TTC549 (cell line): ENCODE results near the gene PMEPA1.

Experiments used
- FAIRE-seq: peaks from 2 replicates; lab custom pipeline; 2012; peaks lifted over from hg19 to GRCh38; lab: Jason Lieb, UNC

The PMEPA1 gene

DNA sequence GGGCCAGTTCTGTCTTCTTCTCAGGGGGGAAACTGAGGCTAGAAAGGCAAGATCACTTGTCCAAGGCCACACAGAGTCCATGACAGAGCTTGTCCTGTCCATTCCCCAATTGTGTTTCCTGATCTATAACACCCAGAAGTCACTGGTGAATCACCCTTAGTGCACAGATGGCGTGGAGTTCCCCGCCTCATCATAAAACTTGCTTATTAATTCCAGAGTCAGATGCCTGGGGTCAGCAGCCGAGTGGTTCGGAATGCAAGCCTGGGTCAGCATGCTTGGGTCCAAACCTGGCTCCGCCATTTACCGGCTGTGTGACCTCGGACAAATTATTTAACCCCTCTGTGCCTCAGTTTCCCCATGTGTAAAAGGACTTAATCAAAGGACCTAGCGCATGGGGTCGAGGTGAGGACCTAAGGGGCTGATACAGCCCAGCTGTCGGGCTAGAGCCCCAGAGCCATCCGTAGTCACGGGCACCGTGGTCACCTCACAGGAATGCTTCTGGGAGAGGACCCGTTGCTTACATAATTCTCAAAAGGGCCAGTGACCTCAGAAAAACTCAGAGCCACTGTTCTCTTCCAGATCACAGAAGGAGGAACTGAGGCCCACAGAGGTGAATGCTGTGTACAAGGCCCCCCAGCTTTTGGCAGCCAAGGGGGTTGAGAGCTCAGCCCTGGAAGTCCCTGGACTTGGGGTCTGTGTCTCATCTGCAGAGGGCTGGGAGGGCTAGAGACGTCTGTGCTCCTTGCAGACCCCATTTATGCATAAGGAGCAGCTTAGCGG lies 88.2 kb downstream of the PMEPA1 start:
- no peak for FAIRE-seq

DNA sequence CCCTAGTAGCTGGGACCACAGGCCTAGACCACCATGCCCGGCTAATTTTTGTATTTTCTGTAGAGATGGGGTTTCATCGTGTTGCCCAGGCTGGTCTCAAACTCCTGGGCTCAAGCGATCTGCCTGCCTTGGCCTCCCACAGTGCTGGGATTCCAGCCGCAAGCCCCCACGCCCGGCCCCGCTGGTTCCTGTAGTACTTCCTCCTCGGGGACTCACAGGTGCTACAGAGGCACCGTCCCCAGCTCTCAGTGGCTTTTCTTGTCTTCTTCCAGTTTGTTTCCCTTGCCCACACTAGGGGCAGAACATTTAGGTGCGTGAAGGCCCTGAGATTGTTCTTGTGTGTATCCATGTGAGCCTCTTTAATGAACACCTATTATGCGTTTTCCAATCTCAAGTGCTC lies 88.8 kb downstream of the PMEPA1 start:
- no peak for FAIRE-seq

DNA sequence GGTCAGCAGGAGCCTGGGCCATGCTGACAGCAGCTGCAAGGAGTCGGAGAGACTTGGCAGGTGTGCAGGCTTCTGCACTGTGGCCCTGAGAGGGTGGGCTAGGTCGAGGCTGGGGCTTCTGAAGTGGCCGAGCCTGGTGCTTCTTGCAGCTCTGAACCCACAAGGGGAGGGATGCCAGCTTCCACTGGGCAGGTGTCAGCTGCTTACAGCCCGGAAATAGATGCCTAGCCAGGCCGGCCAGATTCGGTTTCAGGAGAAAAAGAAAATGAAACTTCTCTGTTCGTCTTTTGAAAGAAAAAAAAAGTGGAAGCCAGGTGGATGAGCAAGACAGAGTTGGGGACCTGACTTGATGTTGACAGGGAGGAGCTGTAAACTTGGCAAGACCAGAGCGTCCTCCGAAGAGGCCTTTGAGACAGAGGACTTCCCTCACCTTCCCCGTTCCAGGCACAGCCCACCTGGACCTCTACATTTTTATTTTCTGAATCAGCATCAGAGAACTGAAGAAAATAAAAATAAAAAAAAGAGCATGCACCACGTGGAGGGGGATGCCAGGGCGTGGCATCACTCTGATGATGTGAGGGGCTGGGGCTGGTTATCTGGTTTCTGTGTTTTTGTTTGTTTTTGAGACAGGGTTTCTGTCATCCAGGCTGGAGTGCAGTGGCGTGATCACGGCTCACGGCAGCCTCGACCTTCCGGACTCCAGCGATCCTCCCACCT lies 89.4 kb downstream of the PMEPA1 start, which contains the start of gene ZBP1:
ZBP1 (minus strand) TSS at position 153 of the 717 bp plus-strand sequence; CDS start at position 22, 131 bp downstream.
- FAIRE-seq, result no peak

DNA sequence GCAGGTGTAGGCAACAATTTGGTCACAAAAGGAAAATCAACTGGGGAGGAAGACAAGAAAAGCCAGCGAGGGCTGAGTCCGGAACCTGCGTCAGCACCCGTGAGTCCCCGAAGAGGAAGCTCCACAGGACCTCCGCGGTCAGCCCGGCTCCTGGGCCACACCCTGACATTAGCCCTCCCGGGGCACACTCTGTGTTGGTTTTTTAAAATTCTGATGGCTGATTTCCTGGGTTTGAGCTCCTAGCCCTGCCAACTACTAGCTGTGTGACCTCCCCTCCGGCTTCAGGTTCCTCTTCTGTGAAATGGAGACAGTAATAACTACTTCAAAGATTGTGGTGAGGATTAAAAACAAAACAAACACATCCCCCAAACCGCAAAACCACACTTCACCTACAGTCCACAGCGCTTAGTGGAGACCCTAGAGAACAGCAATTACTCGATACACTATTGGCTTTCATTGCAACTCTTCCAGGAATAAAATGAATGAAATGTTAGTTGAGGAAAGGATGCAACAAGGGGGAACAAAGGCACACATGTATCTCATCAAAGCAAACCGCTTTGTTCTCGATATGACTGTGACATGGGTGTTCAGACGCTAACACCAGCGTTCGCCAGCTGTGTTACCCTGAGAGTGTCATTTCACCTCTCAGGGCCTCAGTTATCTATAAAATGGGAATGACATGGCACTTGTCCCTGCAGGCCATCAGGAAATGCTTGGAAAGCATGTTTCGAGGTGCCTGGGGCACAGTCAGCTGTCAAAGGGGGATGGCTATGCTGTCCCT lies 90.6 kb downstream of the PMEPA1 start:
- no peak for FAIRE-seq

DNA sequence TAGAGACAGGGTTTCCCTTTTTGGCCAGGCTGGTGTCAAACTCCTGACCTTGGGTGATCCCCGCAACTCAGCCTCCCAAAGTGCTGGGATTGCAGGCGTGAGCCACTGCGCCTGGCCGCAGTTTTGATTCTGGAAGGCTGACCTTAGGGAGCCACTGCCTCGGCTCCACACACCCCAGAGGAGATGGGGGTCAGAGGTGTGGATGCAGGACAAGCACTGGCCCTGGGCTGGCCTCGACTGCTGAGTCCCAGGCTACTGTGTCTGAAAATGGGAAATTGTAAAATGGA lies 91.1 kb downstream of the PMEPA1 start:
- no peak for FAIRE-seq

GRCh38 chr20:57618091-57618763 lies 91.6 kb downstream of the PMEPA1 start:
- FAIRE-seq, result no peak

- no peak for FAIRE-seq
These were observed 92.6 kb downstream of the PMEPA1 start for GRCh38 chr20:57617079-57617795.

DNA sequence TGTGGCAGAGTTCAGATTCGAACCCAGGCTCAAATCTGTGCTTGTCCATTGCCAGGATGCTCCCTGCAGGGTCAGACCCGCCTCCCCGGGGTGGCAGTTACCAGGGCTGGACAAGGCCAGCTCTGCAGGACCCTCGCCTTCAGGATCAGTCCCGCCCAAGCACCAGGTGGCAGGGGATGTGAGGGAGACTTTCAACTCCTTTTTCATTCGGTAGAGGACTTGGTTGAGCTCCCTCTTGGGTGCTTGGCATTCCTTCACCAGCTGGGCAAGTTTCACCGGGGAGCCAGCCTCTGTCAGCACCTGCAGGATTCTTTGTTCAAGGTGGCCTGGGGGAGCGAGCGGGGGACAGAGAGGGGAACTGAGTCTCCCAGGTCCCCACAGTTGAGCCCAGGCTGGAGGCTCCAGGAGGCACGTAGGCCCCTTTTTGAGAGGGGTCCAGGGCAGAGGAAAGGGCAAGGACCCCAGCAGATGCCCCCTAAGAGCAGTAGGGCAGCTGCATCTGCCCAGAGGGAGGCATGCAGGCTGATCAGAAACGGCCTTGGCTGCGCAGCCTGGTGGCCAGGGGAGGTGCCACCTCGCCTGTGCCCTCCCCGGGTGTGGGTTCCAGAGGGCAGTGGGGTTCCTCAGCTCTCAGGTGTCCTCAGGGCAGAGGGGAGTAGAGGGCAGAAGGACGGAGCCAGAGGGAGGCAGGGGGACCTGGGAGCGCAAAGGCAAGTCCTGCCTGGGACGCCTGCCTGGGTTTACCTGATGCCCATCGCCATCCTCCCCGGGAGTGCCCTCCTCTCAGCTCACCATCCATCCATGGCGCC lies 93.5 kb downstream of the PMEPA1 start:
- FAIRE-seq, result no peak

DNA sequence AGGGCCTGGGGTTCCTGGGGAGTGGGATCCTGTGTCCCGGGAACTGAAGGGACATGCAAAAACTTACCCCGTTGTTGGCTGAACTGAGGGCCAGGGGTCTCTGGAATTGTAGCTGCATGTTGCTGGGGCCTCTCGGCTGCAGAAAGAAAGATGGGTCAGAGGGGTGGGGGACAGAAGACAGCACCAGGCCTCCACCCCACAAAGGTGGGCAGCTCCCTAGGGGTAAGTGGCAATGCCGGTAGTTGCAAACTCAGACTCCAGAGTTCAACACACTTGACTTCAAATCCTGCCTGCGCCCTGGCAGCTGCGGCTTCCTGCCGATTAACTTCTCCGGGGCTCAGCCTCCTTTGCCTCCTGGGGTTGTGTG lies 94.4 kb downstream of the PMEPA1 start:
- FAIRE-seq, result no peak

DNA sequence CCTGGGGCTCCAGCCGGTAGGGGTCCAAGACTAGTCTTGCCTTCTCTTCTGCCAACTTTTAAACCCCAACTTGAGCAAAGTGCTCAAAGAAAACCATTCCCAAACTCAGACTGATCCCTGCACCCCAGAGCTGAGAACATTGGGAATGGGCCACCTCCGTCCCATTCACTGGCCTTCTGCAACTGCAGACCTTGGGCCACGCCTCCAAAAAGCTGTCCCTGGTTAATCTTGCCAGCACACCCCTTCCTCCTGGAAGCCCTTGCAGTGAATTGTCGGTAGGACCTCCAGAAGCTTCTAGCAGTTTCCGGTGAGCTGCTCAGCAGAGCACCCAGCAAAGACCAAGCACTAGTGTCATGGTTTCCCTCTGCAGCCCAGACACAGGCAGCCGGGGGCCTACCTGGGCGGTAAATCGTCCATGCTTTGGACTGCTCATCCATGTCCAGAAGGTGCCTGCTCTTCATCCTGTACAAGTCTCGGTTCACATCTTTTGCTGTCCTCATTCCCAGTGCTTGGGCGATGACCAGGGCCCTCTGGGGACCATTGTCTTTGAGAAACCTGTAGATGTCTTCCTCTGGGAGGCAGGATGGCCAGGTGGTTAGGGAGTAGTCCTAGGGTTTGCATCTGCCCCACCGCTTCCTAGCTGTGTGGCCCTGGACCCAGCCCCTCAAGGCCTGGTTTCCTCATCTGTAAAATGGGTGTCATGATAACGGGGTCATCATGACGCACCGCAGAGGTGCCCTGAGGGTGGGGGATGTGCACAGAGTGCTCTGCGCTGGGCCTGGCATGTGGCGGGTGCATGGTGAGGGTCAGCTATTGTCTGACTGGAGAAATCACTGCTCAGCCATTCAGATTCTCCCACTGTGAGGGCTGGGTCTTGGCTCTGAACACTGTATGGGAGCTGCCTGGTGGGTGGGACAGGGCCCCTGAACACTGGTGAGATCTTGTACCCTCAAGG lies 95.0 kb downstream of the PMEPA1 start:
- no peak for FAIRE-seq

DNA sequence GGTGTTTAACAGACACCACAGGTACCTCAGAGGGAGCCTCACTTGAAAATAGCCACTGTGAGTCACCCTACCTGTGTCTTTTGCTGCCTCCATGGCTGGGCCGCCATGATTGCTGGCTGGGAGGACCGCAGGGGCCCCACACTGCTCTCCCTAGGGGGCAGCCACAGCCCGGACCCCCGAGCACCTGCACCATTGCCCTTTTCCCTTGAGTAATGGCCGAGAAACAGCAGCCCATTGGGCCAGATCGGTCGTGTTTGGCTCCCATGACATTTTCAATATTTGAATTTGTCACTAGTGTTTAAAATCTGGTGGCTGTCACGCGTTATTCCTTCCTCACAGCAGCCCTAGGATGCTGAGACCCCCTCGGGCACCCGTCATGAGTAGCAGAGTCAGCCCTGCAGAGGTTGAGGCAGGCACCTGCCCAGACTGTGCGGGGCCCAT lies 96.3 kb downstream of the PMEPA1 start:
- no peak for FAIRE-seq

GRCh38 chr20:57612916-57613315 lies 96.9 kb downstream of the PMEPA1 start:
- FAIRE-seq, result no peak

DNA sequence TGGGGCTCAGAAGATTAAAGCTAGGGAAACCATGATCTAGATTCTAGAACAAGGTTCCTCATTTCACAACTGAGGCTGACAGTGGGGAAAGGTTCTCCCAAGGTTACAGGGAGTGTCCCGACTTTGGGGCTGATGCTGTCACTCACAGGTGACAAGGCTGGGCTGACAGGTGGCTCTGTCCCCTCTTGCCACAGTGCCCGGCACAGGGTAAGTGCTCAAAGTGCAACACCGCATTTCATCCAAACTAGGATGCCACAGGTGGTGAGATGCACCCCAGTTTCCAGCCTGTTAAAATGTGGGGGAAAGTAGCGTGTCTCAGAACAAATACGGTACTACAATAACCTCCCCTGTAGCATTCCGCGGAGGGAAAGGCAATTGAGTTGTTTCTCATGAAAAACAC lies 97.4 kb downstream of the PMEPA1 start:
- FAIRE-seq, result no peak

GRCh38 chr20:57611586-57612311 lies 98.1 kb downstream of the PMEPA1 start:
- no peak for FAIRE-seq

DNA sequence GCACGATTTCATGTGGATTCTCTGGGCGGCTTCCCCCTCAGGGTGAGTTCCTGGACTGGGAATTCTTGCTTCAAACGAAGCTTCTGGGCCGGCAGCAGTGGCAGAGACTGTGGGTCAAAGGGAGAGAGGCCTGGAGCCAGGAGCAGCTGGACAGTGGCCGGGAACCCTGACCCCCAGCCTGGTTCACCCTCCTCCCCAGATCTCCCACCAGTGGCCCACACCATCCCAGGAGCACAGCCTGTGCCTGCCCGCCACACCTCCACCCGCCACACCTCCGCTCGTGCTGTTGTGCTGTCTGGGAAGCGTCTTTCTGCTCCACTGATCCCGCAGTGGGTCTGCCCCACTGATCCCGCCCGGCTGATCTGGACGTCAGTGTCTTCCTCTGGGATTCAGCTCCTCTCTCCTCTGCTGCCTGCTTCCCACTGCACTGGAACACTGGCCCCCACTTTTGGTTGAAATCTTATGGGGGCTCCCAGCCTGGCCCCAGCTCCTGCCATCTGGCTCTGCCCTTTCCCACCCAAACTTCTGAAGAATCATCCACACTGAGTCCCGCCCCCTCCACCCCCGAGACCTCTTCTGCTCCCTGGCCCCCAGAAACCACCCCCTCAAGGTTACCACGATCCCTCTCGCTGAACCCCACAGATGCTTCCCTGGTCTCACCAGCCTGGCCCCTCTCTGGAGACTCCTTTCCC lies 99.4 kb downstream of the PMEPA1 start:
- FAIRE-seq, result no peak

GRCh38 chr20:57609842-57610167 lies 100.0 kb downstream of the PMEPA1 start:
- FAIRE-seq, result no peak

DNA sequence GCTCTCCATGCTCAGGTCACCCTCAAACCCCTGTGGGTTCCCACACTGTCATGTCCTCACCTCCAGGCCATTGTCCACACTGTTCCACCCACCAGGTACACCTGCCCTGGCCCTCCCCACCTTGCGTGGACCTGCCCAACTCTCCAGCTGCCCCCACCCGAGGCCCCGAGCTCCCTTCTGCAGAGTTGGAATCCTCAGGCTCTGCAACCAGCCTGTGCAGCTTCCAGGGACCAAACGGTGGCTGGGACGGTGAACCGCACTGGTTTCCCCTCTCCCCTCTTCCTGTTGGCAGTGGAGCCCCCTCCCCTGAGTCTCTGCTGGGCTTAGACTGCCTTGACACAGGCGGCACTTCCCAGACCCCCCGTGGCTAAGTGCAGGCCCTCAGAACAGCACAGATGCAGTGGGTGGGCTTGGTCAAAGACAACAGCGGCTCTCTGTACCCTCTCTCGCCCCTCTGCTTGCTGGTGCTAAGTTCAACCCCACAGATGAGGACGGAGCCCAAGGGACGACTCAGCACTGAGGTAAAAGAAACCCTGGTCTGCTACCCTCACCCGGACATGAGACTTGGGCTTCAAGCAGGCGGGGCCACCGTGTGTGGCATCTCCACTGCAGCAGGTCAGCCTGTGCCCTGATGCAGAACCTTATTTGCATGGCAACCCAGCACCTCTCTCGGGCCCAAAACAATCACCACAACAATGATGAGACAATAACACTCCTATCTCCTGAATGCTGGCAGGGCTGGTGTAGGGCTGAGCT lies 100.6 kb downstream of the PMEPA1 start:
- no peak for FAIRE-seq

DNA sequence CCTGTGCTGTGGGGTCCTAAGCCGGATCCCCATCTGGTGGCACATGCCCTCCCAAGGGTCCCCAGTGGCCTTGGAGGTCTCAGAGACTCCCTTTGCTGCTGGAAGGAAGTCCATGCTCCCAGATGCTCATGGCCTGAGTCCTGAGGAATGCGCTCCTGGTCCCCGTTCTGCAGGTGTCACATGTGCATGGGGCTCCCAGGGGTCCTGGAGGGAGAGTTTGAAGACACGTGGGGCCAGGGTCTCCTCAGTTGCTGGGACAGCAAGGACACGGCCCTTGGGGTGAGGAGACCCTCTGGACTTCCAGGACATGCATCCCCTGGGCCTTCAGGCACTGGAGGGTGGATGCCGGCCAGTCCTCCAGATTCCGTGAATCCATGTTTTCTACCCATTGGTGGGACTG lies 101.3 kb downstream of the PMEPA1 start:
- FAIRE-seq, result no peak
